ENCODE measurements around the gene ESRP2. TPM values are rescaled to one million over a fixed set of nuclear protein-coding genes. Genes with fewer than 3 reads are reported as not detected.

Gene ESRP2
- total and polyA plus RNA-seq, 2 donors: 10.1 to 10.7 TPM

DNA sequence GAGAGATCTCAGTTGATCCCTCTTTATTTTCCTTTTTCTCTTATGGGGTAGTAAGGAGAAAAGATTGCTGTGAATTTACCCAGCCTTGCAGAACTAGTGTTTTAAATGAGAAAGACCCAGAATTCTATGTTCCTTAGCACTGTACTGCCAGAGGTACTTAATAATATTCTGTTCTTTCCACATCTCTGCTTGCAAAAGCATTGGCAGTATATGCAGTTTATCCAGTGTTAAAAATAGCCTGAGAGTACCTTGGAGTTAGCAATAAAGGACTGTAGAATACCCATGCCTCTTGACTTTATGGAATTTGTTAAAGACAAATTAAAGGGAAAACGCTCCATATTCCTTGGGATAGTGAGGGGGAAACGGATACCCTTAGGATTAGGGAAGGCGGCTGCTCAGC is 40.3 kb upstream of the ESRP2 start:
- Histone ChIP-seq H3K4me3 (ENCODE audit: low read length in 2 of 2) (peak overlapping the region; percentile 25 to 39), H3K4me1 (ENCODE audit: control insufficient read depth in 2 of 2, insufficient read depth in 2 of 2, low read length in 2 of 2) (peaks cover 70 to 94% of the 10 kb centered on the region in 2 donors), H3K27me3 (ENCODE audit: control insufficient read depth in 2 of 2, insufficient read depth in 1 of 2, low read length in 1 of 2) (no peaks in the 10 kb centered on the region), H3K9me3 (ENCODE audit: control insufficient read depth in 2 of 2, insufficient read depth in 1 of 2, low read length in 1 of 2) (peaks cover 1 to 2% of the 10 kb centered on the region in 2 donors), H3K27ac (ENCODE audit: low read depth in 1 of 2, low read length in 1 of 2) (peak overlapping the region; percentile 97), H3K36me3 (ENCODE audit: control insufficient read depth in 2 of 2, insufficient read depth in 2 of 2, low read length in 1 of 2) (peaks cover 36 to 73% of the 10 kb centered on the region in 2 donors)
- no peak for DNase-seq (ENCODE audit: low read depth in 6 of 9, low spot score in 9 of 9)
- 82% methylated on average over 3 of the region's 3 CpGs for WGBS

DNA sequence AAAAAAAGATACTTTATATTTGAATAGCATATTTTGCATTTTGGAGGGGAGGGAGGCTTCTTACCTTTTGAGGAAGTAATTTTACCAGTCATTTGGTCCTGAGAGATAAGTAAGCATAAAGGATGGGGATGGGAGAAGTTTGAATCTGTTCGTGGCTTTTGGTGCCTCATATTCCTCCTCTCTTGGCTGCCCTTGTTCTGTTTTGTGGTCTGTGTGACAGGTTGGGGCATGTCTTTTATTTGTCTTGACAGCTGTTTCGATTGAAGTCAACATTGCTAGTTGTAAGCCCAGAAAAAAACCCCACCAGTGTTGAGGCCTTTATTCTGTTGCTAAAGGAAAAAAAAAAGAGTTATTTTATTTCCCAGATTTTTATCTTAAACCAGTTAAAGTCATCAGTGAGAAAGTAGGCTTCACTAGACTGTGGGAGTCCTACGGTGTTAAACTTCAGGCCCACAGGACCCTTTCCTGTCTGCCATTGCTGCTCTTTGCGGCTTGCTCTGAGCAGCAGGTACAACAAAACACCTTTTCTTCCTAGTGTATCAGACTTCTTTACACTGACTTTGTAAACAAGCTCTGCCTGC is 39.8 kb upstream of the ESRP2 start:
- Histone ChIP-seq H3K36me3 (ENCODE audit: control insufficient read depth in 2 of 2, insufficient read depth in 2 of 2, low read length in 1 of 2) (peaks cover 35 to 78% of the 10 kb centered on the region in 2 donors), H3K4me3 (ENCODE audit: low read length in 2 of 2) (peak overlapping the region; percentile 25 to 39), H3K4me1 (ENCODE audit: control insufficient read depth in 2 of 2, insufficient read depth in 2 of 2, low read length in 2 of 2) (peaks cover 66 to 94% of the 10 kb centered on the region in 2 donors), H3K27ac (ENCODE audit: low read depth in 1 of 2, low read length in 1 of 2) (peak overlapping the region; percentile 97), H3K27me3 (ENCODE audit: control insufficient read depth in 2 of 2, insufficient read depth in 1 of 2, low read length in 1 of 2) (no peaks in the 10 kb centered on the region), H3K9me3 (ENCODE audit: control insufficient read depth in 2 of 2, insufficient read depth in 1 of 2, low read length in 1 of 2) (peaks cover 1 to 2% of the 10 kb centered on the region in 2 donors)
- DNase-seq (ENCODE audit: low read depth in 6 of 9, low spot score in 9 of 9): peak in 3 of 9 donors; percentile 74 to 92 (median 78)
- 3% methylated on average over 4 of the region's 4 CpGs for WGBS

DNA sequence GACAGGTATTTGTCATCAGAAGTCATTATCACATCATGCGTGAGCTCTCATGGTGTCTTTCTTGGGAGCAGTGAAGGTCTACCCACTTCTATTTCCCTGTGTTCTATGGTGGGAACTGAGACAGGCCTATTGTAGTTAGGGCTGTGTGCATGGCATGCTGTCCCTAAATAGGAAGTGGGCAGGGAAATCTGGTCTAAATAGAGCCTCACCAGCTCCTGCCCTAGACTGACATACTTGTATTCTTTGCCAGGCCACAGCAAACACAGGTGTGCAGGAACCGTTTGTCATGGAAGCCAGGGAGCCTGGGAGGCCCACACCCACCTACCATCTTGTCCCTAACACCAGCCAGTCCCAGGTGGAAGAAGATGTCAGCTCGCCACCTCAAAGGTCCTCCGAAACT is 38.5 kb upstream of the ESRP2 start:
- Histone ChIP-seq H3K36me3 (ENCODE audit: control insufficient read depth in 2 of 2, insufficient read depth in 2 of 2, low read length in 1 of 2) (peaks cover 30 to 78% of the 10 kb centered on the region in 2 donors), H3K9me3 (ENCODE audit: control insufficient read depth in 2 of 2, insufficient read depth in 1 of 2, low read length in 1 of 2) (peaks cover 1 to 2% of the 10 kb centered on the region in 2 donors), H3K27ac (ENCODE audit: low read depth in 1 of 2, low read length in 1 of 2) (peak overlapping the region; percentile 97), H3K27me3 (ENCODE audit: control insufficient read depth in 2 of 2, insufficient read depth in 1 of 2, low read length in 1 of 2) (no peaks in the 10 kb centered on the region), H3K4me1 (ENCODE audit: control insufficient read depth in 2 of 2, insufficient read depth in 2 of 2, low read length in 2 of 2) (peaks cover 67 to 94% of the 10 kb centered on the region in 2 donors), H3K4me3 (ENCODE audit: low read length in 2 of 2) (no peak overlapping the region)
- WGBS: 69% methylated on average over 4 of the region's 4 CpGs
- DNase-seq (ENCODE audit: low read depth in 6 of 9, low spot score in 9 of 9): no peak

DNA sequence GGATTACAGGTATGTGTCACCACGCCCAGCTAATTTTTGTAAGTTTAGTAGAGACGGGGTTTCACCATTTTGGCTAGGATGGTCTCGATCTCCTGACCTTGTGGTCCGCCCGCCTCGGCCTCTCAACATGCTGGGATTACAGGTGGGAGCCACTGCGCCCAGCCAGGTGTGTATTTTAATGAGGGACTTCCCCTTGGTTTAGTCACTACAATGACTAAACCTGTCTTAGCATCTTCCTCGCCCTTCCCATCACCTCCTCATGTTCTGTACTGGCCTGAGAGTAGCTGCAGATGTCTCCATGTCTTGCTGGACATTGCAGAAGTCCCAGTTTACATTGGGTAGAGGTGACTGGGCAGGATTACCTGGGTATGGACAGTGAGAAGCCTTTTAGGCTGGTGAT is 38.0 kb upstream of the ESRP2 start:
- H3K4me1 ChIP-seq (ENCODE audit: control insufficient read depth in 2 of 2, insufficient read depth in 2 of 2, low read length in 2 of 2): peaks cover 67 to 91% of the 10 kb centered on the region in 2 donors
- H3K27ac ChIP-seq (ENCODE audit: low read depth in 1 of 2, low read length in 1 of 2): peak overlapping the region; percentile 97
- no peaks in the 10 kb centered on the region for H3K27me3 ChIP-seq (ENCODE audit: control insufficient read depth in 2 of 2, insufficient read depth in 1 of 2, low read length in 1 of 2)
- H3K36me3 ChIP-seq (ENCODE audit: control insufficient read depth in 2 of 2, insufficient read depth in 2 of 2, low read length in 1 of 2): peaks cover 29 to 72% of the 10 kb centered on the region in 2 donors
- no peak for DNase-seq (ENCODE audit: low read depth in 6 of 9, low spot score in 9 of 9)
- peaks cover 1 to 2% of the 10 kb centered on the region in 2 donors for H3K9me3 ChIP-seq (ENCODE audit: control insufficient read depth in 2 of 2, insufficient read depth in 1 of 2, low read length in 1 of 2)
- WGBS: 94% methylated on average over 8 of the region's 8 CpGs
- H3K4me3 ChIP-seq (ENCODE audit: low read length in 2 of 2): no peak overlapping the region

DNA sequence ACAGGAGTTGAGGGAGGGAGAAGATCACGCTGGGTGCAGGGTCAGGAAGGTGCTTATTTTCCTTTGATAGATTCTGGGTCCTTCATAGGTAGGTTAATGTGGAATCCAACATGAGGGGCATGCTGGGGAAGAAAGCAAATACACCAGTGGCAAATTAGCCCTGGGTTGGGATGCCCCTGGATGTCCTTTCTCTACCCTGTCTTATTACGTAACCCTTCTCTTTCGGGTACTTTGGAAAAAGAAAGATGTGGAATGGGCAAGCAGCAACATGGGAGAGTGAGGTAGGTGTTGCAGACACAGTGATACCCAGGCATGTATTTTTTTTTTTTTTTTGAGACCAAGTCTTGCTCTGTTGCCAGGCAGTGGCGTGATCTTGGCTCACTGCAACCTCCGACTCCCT is 37.5 kb upstream of the ESRP2 start:
- Histone ChIP-seq H3K4me1 (ENCODE audit: control insufficient read depth in 2 of 2, insufficient read depth in 2 of 2, low read length in 2 of 2) (peaks cover 67 to 95% of the 10 kb centered on the region in 2 donors), H3K9me3 (ENCODE audit: control insufficient read depth in 2 of 2, insufficient read depth in 1 of 2, low read length in 1 of 2) (peaks cover 1 to 2% of the 10 kb centered on the region in 2 donors), H3K36me3 (ENCODE audit: control insufficient read depth in 2 of 2, insufficient read depth in 2 of 2, low read length in 1 of 2) (peaks cover 29 to 74% of the 10 kb centered on the region in 2 donors), H3K27ac (ENCODE audit: low read depth in 1 of 2, low read length in 1 of 2) (peak overlapping the region; percentile 97), H3K4me3 (ENCODE audit: low read length in 2 of 2) (peak overlapping the region in 1 of 2 donors; percentile 18), H3K27me3 (ENCODE audit: control insufficient read depth in 2 of 2, insufficient read depth in 1 of 2, low read length in 1 of 2) (no peaks in the 10 kb centered on the region)
- DNase-seq (ENCODE audit: low read depth in 6 of 9, low spot score in 9 of 9): no peak
- WGBS: 93% methylated on average over 5 of the region's 5 CpGs

DNA sequence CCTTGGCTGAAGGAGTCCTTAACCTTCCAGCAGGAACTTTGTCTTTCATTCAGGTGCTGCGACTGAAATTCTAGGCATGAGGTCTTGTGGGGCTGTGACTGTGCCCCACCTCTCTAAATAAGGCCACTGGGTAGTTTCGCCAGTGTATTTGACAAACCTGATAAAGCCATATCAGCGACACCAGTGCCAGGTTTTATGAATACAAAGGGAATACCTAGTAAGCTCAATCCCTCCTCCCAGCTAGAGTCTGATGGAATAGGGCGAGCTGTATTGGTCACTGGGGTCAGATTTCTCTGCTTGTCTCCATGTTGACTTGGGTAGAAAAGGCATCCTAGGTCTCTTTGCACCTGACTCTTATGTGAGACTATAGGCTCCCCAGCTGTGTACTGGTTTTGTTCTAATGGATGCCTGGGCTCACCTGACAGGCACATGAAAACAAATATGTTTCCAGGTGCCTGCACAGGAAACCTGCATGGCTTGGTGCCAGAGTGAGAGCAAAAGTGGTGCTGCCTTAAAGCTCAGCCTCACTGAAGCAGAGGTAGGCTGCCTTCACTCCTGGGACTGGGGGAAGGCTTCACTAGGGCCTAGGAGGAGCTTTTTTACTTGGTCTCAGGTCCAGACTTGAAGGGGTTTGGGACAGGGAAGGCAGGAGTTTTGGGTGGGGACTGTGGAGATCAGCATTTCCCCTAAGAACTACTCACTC is 36.7 kb upstream of the ESRP2 start:
- Histone ChIP-seq H3K27me3 (ENCODE audit: control insufficient read depth in 2 of 2, insufficient read depth in 1 of 2, low read length in 1 of 2) (no peaks in the 10 kb centered on the region), H3K4me1 (ENCODE audit: control insufficient read depth in 2 of 2, insufficient read depth in 2 of 2, low read length in 2 of 2) (peaks cover 69 to 95% of the 10 kb centered on the region in 2 donors), H3K4me3 (ENCODE audit: low read length in 2 of 2) (peak overlapping the region in 1 of 2 donors; percentile 18), H3K9me3 (ENCODE audit: control insufficient read depth in 2 of 2, insufficient read depth in 1 of 2, low read length in 1 of 2) (peaks cover 1 to 2% of the 10 kb centered on the region in 2 donors), H3K27ac (ENCODE audit: low read depth in 1 of 2, low read length in 1 of 2) (peak overlapping the region; percentile 97), H3K36me3 (ENCODE audit: control insufficient read depth in 2 of 2, insufficient read depth in 2 of 2, low read length in 1 of 2) (peaks cover 35 to 76% of the 10 kb centered on the region in 2 donors)
- DNase-seq (ENCODE audit: low read depth in 6 of 9, low spot score in 9 of 9): peak in 3 of 9 donors; percentile 74 to 88 (median 74)
- 96% methylated on average over 4 of the region's 4 CpGs for WGBS

DNA sequence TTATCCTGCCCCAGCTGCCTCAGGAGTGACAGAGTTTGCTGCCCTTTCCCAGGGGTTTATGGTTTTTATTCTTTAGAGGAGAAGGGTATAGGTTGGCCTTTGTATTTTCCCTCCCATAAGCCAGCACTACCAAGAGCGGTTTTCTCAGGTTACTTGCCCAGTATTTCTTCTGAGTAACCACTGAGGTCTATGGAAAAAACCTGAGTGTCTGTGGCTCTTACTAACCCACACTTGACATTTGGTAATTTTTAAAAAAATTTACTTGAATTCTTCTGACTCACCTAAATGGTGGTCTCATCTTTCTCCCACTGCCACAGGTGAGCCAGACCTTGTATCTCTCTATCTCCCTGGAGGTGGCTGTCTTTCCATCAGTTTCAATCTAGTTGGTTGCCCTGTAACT is 34.4 kb upstream of the ESRP2 start:
- no peak overlapping the region for H3K4me3 ChIP-seq (ENCODE audit: low read length in 2 of 2)
- peaks cover 31 to 66% of the 10 kb centered on the region in 2 donors for H3K36me3 ChIP-seq (ENCODE audit: control insufficient read depth in 2 of 2, insufficient read depth in 2 of 2, low read length in 1 of 2)
- peaks cover 64 to 90% of the 10 kb centered on the region in 2 donors for H3K4me1 ChIP-seq (ENCODE audit: control insufficient read depth in 2 of 2, insufficient read depth in 2 of 2, low read length in 2 of 2)
- no peaks in the 10 kb centered on the region for H3K27me3 ChIP-seq (ENCODE audit: control insufficient read depth in 2 of 2, insufficient read depth in 1 of 2, low read length in 1 of 2)
- H3K27ac ChIP-seq (ENCODE audit: low read depth in 1 of 2, low read length in 1 of 2): peak overlapping the region; percentile 60 to 64
- WGBS: 61% methylated on average over 1 of the region's 1 CpG
- no peak for DNase-seq (ENCODE audit: low read depth in 6 of 9, low spot score in 9 of 9)
- H3K9me3 ChIP-seq (ENCODE audit: control insufficient read depth in 2 of 2, insufficient read depth in 1 of 2, low read length in 1 of 2): peaks cover 1 to 2% of the 10 kb centered on the region in 2 donors

DNA sequence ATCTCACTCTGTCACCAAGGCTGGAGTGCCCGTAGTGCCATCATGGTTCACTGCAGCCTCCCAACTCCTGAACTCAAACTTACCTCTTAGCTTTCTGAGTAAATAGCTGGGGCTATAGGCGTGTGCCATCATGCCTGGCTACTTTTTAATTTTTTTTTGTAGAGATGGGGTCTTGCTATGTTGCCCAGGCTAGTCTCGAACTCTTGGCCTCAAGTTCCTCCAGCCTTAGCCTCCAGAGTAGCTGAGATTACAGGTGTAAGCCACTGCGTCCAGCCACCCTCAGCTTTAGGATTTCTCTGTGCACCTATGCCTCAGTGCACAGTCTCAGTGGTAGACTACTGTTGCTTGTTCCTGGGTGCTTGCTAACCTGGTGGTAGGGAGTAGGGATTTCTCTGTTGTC is 33.9 kb upstream of the ESRP2 start:
- Histone ChIP-seq H3K4me1 (ENCODE audit: control insufficient read depth in 2 of 2, insufficient read depth in 2 of 2, low read length in 2 of 2) (peaks cover 60 to 86% of the 10 kb centered on the region in 2 donors), H3K27me3 (ENCODE audit: control insufficient read depth in 2 of 2, insufficient read depth in 1 of 2, low read length in 1 of 2) (no peaks in the 10 kb centered on the region), H3K9me3 (ENCODE audit: control insufficient read depth in 2 of 2, insufficient read depth in 1 of 2, low read length in 1 of 2) (peaks cover 1 to 2% of the 10 kb centered on the region in 2 donors), H3K36me3 (ENCODE audit: control insufficient read depth in 2 of 2, insufficient read depth in 2 of 2, low read length in 1 of 2) (peaks cover 28 to 64% of the 10 kb centered on the region in 2 donors), H3K27ac (ENCODE audit: low read depth in 1 of 2, low read length in 1 of 2) (peak overlapping the region; percentile 60 to 64), H3K4me3 (ENCODE audit: low read length in 2 of 2) (no peak overlapping the region)
- no peak for DNase-seq (ENCODE audit: low read depth in 6 of 9, low spot score in 9 of 9)
- WGBS: 97% methylated on average over 4 of the region's 4 CpGs
